SK-N-SH (cell line): ENCODE results near the gene CHRM3.

Experiments
- CTCF ChIP-seq: fragments of 200-600 bp; sonication (generic); IDR thresholded peaks from 2 replicates; pipeline ENCODE4 v1.6.1; 2017; ENCODE audit warnings: antibody characterized with exemption, mild to moderate bottlenecking, moderate library complexity
- FOSL2 ChIP-seq: IDR thresholded peaks from 2 replicates; pipeline ENCODE4 v1.4.0; 2012; ENCODE audit warnings: low read depth, mild to moderate bottlenecking, moderate library complexity, borderline replicate concordance
- GATA2 ChIP-seq: sonication (generic); formaldehyde crosslinking; IDR thresholded peaks from 2 replicates; pipeline ENCODE4 v1.5.0; 2020; ENCODE audit warnings: mild to moderate bottlenecking, missing genetic modification reagents
- IRF3 ChIP-seq: fragments of 150-350 bp; IDR thresholded peaks from 2 replicates; pipeline ENCODE4 v1.6.1; 2016; ENCODE audit warnings: mild to moderate bottlenecking, low read depth, low read length
- MAX ChIP-seq: IDR thresholded peaks from 2 replicates; pipeline ENCODE4 v1.4.0; 2012; ENCODE audit warnings: low read depth
- PBX3 ChIP-seq: IDR thresholded peaks from 2 replicates; pipeline ENCODE4; 2012
- POLR2AphosphoS5 ChIP-seq: IDR thresholded peaks from 2 replicates; pipeline ENCODE4 v1.6.1; 2012; ENCODE audit warnings: low read depth, low read length
- RAD21 ChIP-seq: IDR thresholded peaks from 2 replicates; pipeline ENCODE4 v1.6.1; 2012; ENCODE audit warnings: mild to moderate bottlenecking, low read length
- SMC3 ChIP-seq: IDR thresholded peaks from 2 replicates; pipeline ENCODE4 v1.6.1; 2012; ENCODE audit warnings: low read depth, low read length, improper control_type of control experiment
- TAF1 ChIP-seq: IDR thresholded peaks from 2 replicates; pipeline ENCODE4 v1.6.1; 2012; ENCODE audit warnings: low read depth, mild to moderate bottlenecking, low read length, moderate library complexity, borderline replicate concordance
- USF2 ChIP-seq: fragments of 150-350 bp; IDR thresholded peaks from 2 replicates; pipeline ENCODE4 v1.6.1; 2017; ENCODE audit warnings: antibody characterized with exemption, low read length, low read depth, borderline replicate concordance

- TF ChIP-seq MAX (no peak), RAD21 (no peak), CTCF (no peak), GATA2 (CRISPR knock-in tag) (no peak), SMC3 (no peak), USF2 (no peak), TAF1 (no peak), POLR2AphosphoS5 (no peak), IRF3 (no peak), PBX3 (no peak), FOSL2 (no peak)
Measured at GRCh38 chr1:239394107-239394506, 7.7 kb downstream of the CHRM3 start.
